ENCODE results near the gene HEPHL1. TPM values are rescaled to one million over a fixed set of nuclear protein-coding genes. Genes with fewer than 3 reads are reported as not detected.

HEPHL1 gene
- total and polyA plus RNA-seq, 2 donors (not counting 1 experiment from before 2014, with no cell fraction given): not detected

- H4K20me1 ChIP-seq (ENCODE audit: control insufficient read depth, extremely low read depth, insufficient read depth, low read length): no peaks in the 10 kb centered on the region
- H3K79me2 ChIP-seq (ENCODE audit: control insufficient read depth, insufficient read depth, low read length): no peaks in the 10 kb centered on the region
- H3K9ac ChIP-seq (ENCODE audit: insufficient read depth, low read length): no peak overlapping the region
- no peak overlapping the region for H3K4me2 ChIP-seq (ENCODE audit: extremely low read depth, insufficient read depth, low read length)
- no peaks in the 10 kb centered on the region for H3K36me3 ChIP-seq (ENCODE audit: control insufficient read depth, insufficient read depth, low read length)
- H3K9me3 ChIP-seq (ENCODE audit: control insufficient read depth, insufficient read depth, low read depth, low read length): no peaks in the 10 kb centered on the region
- no peak for TF ChIP-seq EZH2 (IDR thresholded peaks at IDR 0.05; ENCODE audit: low read length, missing control alignments)
- TF ChIP-seq, protein P1, sequence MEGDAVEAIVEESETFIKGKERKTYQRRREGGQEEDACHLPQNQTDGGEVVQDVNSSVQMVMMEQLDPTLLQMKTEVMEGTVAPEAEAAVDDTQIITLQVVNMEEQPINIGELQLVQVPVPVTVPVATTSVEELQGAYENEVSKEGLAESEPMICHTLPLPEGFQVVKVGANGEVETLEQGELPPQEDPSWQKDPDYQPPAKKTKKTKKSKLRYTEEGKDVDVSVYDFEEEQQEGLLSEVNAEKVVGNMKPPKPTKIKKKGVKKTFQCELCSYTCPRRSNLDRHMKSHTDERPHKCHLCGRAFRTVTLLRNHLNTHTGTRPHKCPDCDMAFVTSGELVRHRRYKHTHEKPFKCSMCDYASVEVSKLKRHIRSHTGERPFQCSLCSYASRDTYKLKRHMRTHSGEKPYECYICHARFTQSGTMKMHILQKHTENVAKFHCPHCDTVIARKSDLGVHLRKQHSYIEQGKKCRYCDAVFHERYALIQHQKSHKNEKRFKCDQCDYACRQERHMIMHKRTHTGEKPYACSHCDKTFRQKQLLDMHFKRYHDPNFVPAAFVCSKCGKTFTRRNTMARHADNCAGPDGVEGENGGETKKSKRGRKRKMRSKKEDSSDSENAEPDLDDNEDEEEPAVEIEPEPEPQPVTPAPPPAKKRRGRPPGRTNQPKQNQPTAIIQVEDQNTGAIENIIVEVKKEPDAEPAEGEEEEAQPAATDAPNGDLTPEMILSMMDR (conservative IDR thresholded peaks at IDR 0.05 in 1 of 2, IDR thresholded peaks at IDR 0.05 in 1 of 2; ENCODE audit: low read depth in 1 of 2, low read length in 2 of 2): no peak
- H3K4me1 ChIP-seq (ENCODE audit: control insufficient read depth, extremely low read depth, insufficient read depth, low read length): no peaks in the 10 kb centered on the region
- H3K4me3 ChIP-seq (replicated peaks in 1 of 4; ENCODE audit: control extremely low read depth in 1 of 4, insufficient read depth in 1 of 4, low read depth in 3 of 4, low read length in 4 of 4): no peak overlapping the region
- H2AFZ ChIP-seq (ENCODE audit: low read length): no peak overlapping the region
- DNase-seq (ENCODE audit: low read depth in 2 of 2): peak in 1 of 2 donors; percentile 12
- no peaks in the 10 kb centered on the region for H3K27me3 ChIP-seq (ENCODE audit: control insufficient read depth, insufficient read depth, low read length)
- no peak overlapping the region for H3K27ac ChIP-seq (ENCODE audit: insufficient read depth, low read length)
Observed at GRCh38 chr11:94034207-94034606, 13.1 kb downstream of the HEPHL1 start.

DNA sequence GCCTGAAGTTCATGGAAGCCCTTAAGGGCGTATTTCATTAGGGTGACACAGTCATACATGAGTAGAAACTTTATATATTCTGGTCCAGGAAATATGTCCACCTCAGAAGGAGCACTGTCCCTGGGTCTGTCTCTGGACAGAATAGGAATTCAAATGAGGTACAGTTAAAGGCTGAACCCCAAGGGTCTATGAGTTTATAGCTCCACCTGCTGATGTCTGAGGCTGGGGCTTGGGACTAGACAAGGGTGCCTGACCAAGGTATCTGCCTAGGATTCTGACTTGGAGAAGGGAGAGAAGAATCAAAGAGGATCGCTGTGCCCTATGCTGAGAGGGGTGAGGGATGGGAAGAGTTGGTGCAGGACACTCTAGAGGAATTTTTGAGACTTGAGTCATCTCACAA lies 14.9 kb downstream of the HEPHL1 start:
- Histone ChIP-seq H3K4me2 (ENCODE audit: extremely low read depth, insufficient read depth, low read length) (no peak overlapping the region), H3K27me3 (ENCODE audit: control insufficient read depth, insufficient read depth, low read length) (no peaks in the 10 kb centered on the region), H3K36me3 (ENCODE audit: control insufficient read depth, insufficient read depth, low read length) (no peaks in the 10 kb centered on the region), H3K9me3 (ENCODE audit: control insufficient read depth, insufficient read depth, low read depth, low read length) (no peaks in the 10 kb centered on the region), H2AFZ (ENCODE audit: low read length) (no peak overlapping the region), H3K9ac (ENCODE audit: insufficient read depth, low read length) (no peak overlapping the region), H4K20me1 (ENCODE audit: control insufficient read depth, extremely low read depth, insufficient read depth, low read length) (no peaks in the 10 kb centered on the region), H3K27ac (ENCODE audit: insufficient read depth, low read length) (no peak overlapping the region), H3K79me2 (ENCODE audit: control insufficient read depth, insufficient read depth, low read length) (no peaks in the 10 kb centered on the region), H3K4me1 (ENCODE audit: control insufficient read depth, extremely low read depth, insufficient read depth, low read length) (no peaks in the 10 kb centered on the region), H3K4me3 (replicated peaks in 1 of 4; ENCODE audit: control extremely low read depth in 1 of 4, insufficient read depth in 1 of 4, low read depth in 3 of 4, low read length in 4 of 4) (no peak overlapping the region)
- TF ChIP-seq, protein P1 (conservative IDR thresholded peaks at IDR 0.05 in 1 of 2, IDR thresholded peaks at IDR 0.05 in 1 of 2; ENCODE audit: low read depth in 1 of 2, low read length in 2 of 2): no peak
- TF ChIP-seq EZH2 (IDR thresholded peaks at IDR 0.05; ENCODE audit: low read length, missing control alignments): no peak
- no peak for DNase-seq (ENCODE audit: low read depth in 2 of 2)

DNA sequence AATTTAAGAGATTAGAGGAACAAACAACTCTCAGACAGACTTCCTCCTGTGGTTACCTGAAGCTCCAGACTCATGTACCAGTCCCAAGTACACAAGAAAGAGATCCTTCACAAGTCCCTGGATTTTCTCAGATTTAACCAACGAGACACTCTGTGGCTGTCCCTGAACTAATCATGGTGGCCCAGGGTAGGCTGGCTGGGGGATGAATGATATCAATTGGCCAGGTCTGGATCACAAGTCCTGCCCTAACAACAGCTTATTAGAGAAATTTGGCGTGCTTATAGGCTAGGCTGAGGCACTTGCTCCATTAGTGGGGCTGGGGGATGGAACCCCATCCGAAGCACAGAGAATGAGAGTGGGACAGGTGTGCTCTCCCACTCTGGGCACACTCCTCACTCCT lies 22.1 kb downstream of the HEPHL1 start:
- Histone ChIP-seq H3K27ac (ENCODE audit: insufficient read depth, low read length) (no peak overlapping the region), H4K20me1 (ENCODE audit: control insufficient read depth, extremely low read depth, insufficient read depth, low read length) (no peaks in the 10 kb centered on the region), H3K4me1 (ENCODE audit: control insufficient read depth, extremely low read depth, insufficient read depth, low read length) (no peaks in the 10 kb centered on the region), H3K9ac (ENCODE audit: insufficient read depth, low read length) (no peak overlapping the region), H2AFZ (ENCODE audit: low read length) (no peak overlapping the region), H3K27me3 (ENCODE audit: control insufficient read depth, insufficient read depth, low read length) (no peaks in the 10 kb centered on the region), H3K9me3 (ENCODE audit: control insufficient read depth, insufficient read depth, low read depth, low read length) (no peaks in the 10 kb centered on the region), H3K79me2 (ENCODE audit: control insufficient read depth, insufficient read depth, low read length) (no peaks in the 10 kb centered on the region), H3K4me2 (ENCODE audit: extremely low read depth, insufficient read depth, low read length) (no peak overlapping the region), H3K4me3 (replicated peaks in 1 of 4; ENCODE audit: control extremely low read depth in 1 of 4, insufficient read depth in 1 of 4, low read depth in 3 of 4, low read length in 4 of 4) (no peak overlapping the region), H3K36me3 (ENCODE audit: control insufficient read depth, insufficient read depth, low read length) (no peaks in the 10 kb centered on the region)
- no peak for TF ChIP-seq EZH2 (IDR thresholded peaks at IDR 0.05; ENCODE audit: low read length, missing control alignments)
- TF ChIP-seq, protein P1 (conservative IDR thresholded peaks at IDR 0.05 in 1 of 2, IDR thresholded peaks at IDR 0.05 in 1 of 2; ENCODE audit: low read depth in 1 of 2, low read length in 2 of 2): no peak
- no peak for DNase-seq (ENCODE audit: low read depth in 2 of 2)
